GM23338 (cell line): ENCODE measurements around the gene IGFBP7.

ENCODE experiments used
- CTCF ChIP-seq, 2 experiments: fragments of 200-600 bp in 1 of 2; sonication (generic) in 1 of 2; conservative IDR thresholded peaks; 2 replicates each; pipeline versions ENCODE4 v1.5.1 to v1.6.1; 2016 to 2017; ENCODE audit warnings: antibody characterized with exemption in 2 of 2, low read depth in 2 of 2, mild to moderate bottlenecking in 2 of 2, moderate library complexity in 1 of 2
- EZH2 ChIP-seq: fragments of 200-600 bp; sonication (generic); IDR thresholded peaks from one replicate; pipeline ENCODE4 v1.8.0; 2017; ENCODE audit warnings: antibody characterized with exemption, mild to moderate bottlenecking, low read depth; ENCODE audit not compliant: unreplicated experiment
- EZH2phosphoT487 ChIP-seq: fragments of 200-600 bp; sonication (generic); IDR thresholded peaks from one replicate; pipeline ENCODE4 v1.8.1; 2018; ENCODE audit warnings: antibody characterized with exemption; ENCODE audit not compliant: unreplicated experiment
- NANOG ChIP-seq: IDR thresholded peaks from 2 replicates; pipeline ENCODE4 v1.6.1; 2016; ENCODE audit warnings: antibody characterized with exemption, borderline replicate concordance
- POLR2AphosphoS5 ChIP-seq: IDR thresholded peaks from 2 replicates; pipeline ENCODE4 v1.6.1; 2016; ENCODE audit warnings: antibody characterized with exemption, low read depth
- REST ChIP-seq: IDR thresholded peaks from one replicate; pipeline ENCODE4 v1.6.1; 2018; ENCODE audit warnings: antibody characterized with exemption; ENCODE audit not compliant: unreplicated experiment
- TF ChIP-seq, protein P1 (sequence below): fragments of 250-450 bp; sonication (Bioruptor Pico); IDR thresholded peaks from 2 replicates; pipeline ENCODE4 v1.5.0; 2020; ENCODE audit warnings: mild to moderate bottlenecking, moderate library complexity

GRCh38 chr4:57144466-57144865 lies 34.3 kb upstream of the IGFBP7 start:
- no peak for TF ChIP-seq CTCF (conservative IDR thresholded peaks at IDR 0.05; ENCODE audit: low read depth in 2 of 2)
- no peak for TF ChIP-seq REST
- no peak for TF ChIP-seq EZH2phosphoT487
- TF ChIP-seq POLR2AphosphoS5: no peak
- no peak for TF ChIP-seq EZH2
- TF ChIP-seq NANOG: no peak
- TF ChIP-seq, protein P1, sequence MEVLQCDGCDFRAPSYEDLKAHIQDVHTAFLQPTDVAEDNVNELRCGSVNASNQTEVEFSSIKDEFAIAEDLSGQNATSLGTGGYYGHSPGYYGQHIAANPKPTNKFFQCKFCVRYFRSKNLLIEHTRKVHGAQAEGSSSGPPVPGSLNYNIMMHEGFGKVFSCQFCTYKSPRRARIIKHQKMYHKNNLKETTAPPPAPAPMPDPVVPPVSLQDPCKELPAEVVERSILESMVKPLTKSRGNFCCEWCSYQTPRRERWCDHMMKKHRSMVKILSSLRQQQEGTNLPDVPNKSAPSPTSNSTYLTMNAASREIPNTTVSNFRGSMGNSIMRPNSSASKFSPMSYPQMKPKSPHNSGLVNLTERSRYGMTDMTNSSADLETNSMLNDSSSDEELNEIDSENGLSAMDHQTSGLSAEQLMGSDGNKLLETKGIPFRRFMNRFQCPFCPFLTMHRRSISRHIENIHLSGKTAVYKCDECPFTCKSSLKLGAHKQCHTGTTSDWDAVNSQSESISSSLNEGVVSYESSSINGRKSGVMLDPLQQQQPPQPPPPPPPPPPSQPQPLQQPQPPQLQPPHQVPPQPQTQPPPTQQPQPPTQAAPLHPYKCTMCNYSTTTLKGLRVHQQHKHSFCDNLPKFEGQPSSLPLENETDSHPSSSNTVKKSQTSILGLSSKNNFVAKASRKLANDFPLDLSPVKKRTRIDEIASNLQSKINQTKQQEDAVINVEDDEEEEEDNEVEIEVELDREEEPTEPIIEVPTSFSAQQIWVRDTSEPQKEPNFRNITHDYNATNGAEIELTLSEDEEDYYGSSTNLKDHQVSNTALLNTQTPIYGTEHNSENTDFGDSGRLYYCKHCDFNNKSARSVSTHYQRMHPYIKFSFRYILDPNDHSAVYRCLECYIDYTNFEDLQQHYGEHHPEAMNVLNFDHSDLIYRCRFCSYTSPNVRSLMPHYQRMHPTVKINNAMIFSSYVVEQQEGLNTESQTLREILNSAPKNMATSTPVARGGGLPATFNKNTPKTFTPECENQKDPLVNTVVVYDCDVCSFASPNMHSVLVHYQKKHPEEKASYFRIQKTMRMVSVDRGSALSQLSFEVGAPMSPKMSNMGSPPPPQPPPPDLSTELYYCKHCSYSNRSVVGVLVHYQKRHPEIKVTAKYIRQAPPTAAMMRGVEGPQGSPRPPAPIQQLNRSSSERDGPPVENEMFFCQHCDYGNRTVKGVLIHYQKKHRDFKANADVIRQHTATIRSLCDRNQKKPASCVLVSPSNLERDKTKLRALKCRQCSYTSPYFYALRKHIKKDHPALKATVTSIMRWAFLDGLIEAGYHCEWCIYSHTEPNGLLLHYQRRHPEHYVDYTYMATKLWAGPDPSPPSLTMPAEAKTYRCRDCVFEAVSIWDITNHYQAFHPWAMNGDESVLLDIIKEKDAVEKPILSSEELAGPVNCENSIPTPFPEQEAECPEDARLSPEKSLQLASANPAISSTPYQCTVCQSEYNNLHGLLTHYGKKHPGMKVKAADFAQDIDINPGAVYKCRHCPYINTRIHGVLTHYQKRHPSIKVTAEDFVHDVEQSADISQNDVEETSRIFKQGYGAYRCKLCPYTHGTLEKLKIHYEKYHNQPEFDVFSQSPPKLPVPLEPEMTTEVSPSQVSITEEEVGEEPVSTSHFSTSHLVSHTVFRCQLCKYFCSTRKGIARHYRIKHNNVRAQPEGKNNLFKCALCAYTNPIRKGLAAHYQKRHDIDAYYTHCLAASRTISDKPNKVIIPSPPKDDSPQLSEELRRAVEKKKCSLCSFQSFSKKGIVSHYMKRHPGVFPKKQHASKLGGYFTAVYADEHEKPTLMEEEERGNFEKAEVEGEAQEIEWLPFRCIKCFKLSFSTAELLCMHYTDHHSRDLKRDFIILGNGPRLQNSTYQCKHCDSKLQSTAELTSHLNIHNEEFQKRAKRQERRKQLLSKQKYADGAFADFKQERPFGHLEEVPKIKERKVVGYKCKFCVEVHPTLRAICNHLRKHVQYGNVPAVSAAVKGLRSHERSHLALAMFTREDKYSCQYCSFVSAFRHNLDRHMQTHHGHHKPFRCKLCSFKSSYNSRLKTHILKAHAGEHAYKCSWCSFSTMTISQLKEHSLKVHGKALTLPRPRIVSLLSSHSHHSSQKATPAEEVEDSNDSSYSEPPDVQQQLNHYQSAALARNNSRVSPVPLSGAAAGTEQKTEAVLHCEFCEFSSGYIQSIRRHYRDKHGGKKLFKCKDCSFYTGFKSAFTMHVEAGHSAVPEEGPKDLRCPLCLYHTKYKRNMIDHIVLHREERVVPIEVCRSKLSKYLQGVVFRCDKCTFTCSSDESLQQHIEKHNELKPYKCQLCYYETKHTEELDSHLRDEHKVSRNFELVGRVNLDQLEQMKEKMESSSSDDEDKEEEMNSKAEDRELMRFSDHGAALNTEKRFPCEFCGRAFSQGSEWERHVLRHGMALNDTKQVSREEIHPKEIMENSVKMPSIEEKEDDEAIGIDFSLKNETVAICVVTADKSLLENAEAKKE: no peak
